COLO829 (cell line): Measurements from ENCODE around the gene C5orf58.
A peak's percentile ranks its signal among the peaks of the same experiment; 100 is the strongest.

Source experiments
- DNase-seq: peaks from one replicate; pipeline ENCODE4 v3.0.0; 2012; ENCODE audit warnings: low spot score

Gene C5orf58

GRCh38 chr5:170232786-170233185, at the start of gene C5orf58:
Gene C5orf58, plus strand, starts transcription at chr5:170232985. Its CDS starts 1,992 bp downstream, at chr5:170234977.
- DNase-seq = no peak

- DNase-seq = peak; percentile 12
Observed at GRCh38 chr5:170183816-170184687, 48.7 kb upstream of the C5orf58 start.

GRCh38 chr5:170184737-170185136, 48.0 kb upstream of the C5orf58 start:
- DNase-seq = no peak

- no peak for DNase-seq
Observed at GRCh38 chr5:170186156-170186555, 46.6 kb upstream of the C5orf58 start.

- no peak for DNase-seq
Observed at GRCh38 chr5:170186856-170187255, 45.9 kb upstream of the C5orf58 start.

GRCh38 chr5:170190436-170191134, 42.2 kb upstream of the C5orf58 start:
- no peak for DNase-seq

- DNase-seq = no peak
Observed at GRCh38 chr5:170192829-170193228, 40.0 kb upstream of the C5orf58 start.

GRCh38 chr5:170195961-170196360, 36.8 kb upstream of the C5orf58 start:
- DNase-seq = no peak

- no peak for DNase-seq
Observed at GRCh38 chr5:170200876-170201275, 31.9 kb upstream of the C5orf58 start.

- DNase-seq = no peak
Observed at GRCh38 chr5:170201311-170201710, 31.5 kb upstream of the C5orf58 start.

- DNase-seq = no peak
Observed at GRCh38 chr5:170202117-170202516, 30.7 kb upstream of the C5orf58 start.

GRCh38 chr5:170204202-170204601, 28.6 kb upstream of the C5orf58 start:
- DNase-seq = no peak

GRCh38 chr5:170206216-170206615, 26.6 kb upstream of the C5orf58 start:
- DNase-seq = no peak

GRCh38 chr5:170206958-170207357, 25.8 kb upstream of the C5orf58 start:
- no peak for DNase-seq

GRCh38 chr5:170211575-170212334, 21.0 kb upstream of the C5orf58 start:
- DNase-seq = no peak

GRCh38 chr5:170216257-170216864, 16.4 kb upstream of the C5orf58 start:
- DNase-seq = peak; percentile 60

GRCh38 chr5:170217831-170218230, 15.0 kb upstream of the C5orf58 start:
- no peak for DNase-seq

GRCh38 chr5:170218726-170219125, 14.1 kb upstream of the C5orf58 start:
- DNase-seq = no peak

- no peak for DNase-seq
Observed at GRCh38 chr5:170219615-170220014, 13.2 kb upstream of the C5orf58 start.

- no peak for DNase-seq
Observed at GRCh38 chr5:170220191-170220590, 12.6 kb upstream of the C5orf58 start.

- DNase-seq = peak; percentile 79
Observed at GRCh38 chr5:170221327-170221741, 11.5 kb upstream of the C5orf58 start.

- DNase-seq = no peak
Observed at GRCh38 chr5:170223360-170223759, 9.4 kb upstream of the C5orf58 start.
